ENCODE data around the gene EGFL7.

Gene EGFL7

DNA sequence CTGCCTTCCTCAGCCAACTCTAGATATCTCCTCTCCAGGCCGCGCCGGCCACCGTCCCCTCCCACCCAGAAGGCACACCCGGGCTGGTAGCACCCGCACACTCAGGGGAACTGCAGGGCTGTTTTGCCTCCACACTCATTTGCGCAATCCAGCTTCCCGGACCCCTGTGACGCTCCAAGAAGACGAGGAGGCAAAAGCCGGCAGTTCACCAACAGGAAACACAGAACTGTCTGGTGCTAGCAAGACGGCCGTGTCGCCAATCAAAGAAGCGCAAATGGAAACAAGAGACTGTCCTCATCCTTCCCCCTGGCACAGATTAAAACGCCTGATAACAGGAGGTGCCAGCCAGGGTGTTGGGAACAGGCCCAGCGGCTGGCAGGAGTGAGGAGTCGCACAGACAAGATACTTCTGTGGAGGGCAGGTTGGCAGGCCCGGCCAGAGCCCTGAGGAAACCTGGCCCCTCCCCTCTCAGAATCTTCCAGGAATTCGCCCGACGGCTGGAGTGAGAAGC, 16.8 kb downstream of the EGFL7 start:
- Histone ChIP-seq H3K27me3 (ENCODE audit: control insufficient read depth, insufficient read depth, low read length) (no peaks in the 10 kb centered on the region), H3K4me1 (ENCODE audit: control insufficient read depth, insufficient read depth, low read length) (peaks cover 6% of the 10 kb centered on the region; the same call in 1 of the 2 replicates), H3K9me3 (ENCODE audit: control insufficient read depth, insufficient read depth, low read length) (no peaks in the 10 kb centered on the region), H3K36me3 (ENCODE audit: control insufficient read depth, insufficient read depth, low read length) (no peaks in the 10 kb centered on the region), H3K27ac (ENCODE audit: low read depth, low read length) (no peak overlapping the region), H3K9ac (ENCODE audit: low read depth, low read length) (no peak overlapping the region), H3K4me3 (ENCODE audit: low read depth, low read length) (no peak overlapping the region)

DNA sequence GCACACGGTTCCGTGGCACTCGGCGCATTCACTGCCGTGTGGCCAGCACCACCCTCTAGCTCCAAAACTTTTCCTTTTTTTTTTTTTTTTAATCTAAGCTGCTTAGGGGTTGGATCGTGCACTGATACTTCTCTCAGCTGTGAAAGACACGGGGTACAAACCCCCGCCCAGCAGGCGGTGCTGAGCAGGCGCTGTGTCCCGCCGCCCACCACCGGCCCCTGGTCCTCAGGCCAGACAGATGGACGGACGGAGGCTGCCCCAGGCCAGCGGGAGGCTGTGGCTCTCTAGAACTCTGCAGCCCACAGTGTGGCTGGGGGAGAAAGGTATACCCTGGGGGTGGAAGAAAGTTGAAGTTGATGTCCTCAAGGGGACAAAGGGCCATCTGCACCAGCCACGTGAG, 18.3 kb downstream of the EGFL7 start:
- no peaks in the 10 kb centered on the region for H3K9me3 ChIP-seq (ENCODE audit: control insufficient read depth, insufficient read depth, low read length)
- no peak overlapping the region for H3K4me3 ChIP-seq (ENCODE audit: low read depth, low read length)
- no peaks in the 10 kb centered on the region; the same call in 1 of the 2 replicates for H3K27me3 ChIP-seq (ENCODE audit: control insufficient read depth, insufficient read depth, low read length)
- H3K4me1 ChIP-seq (ENCODE audit: control insufficient read depth, insufficient read depth, low read length) = peaks cover 9% of the 10 kb centered on the region; the same call in 1 of the 2 replicates
- H3K36me3 ChIP-seq (ENCODE audit: control insufficient read depth, insufficient read depth, low read length) = no peaks in the 10 kb centered on the region
- H3K9ac ChIP-seq (ENCODE audit: low read depth, low read length) = no peak overlapping the region
- H3K27ac ChIP-seq (ENCODE audit: low read depth, low read length) = no peak overlapping the region

DNA sequence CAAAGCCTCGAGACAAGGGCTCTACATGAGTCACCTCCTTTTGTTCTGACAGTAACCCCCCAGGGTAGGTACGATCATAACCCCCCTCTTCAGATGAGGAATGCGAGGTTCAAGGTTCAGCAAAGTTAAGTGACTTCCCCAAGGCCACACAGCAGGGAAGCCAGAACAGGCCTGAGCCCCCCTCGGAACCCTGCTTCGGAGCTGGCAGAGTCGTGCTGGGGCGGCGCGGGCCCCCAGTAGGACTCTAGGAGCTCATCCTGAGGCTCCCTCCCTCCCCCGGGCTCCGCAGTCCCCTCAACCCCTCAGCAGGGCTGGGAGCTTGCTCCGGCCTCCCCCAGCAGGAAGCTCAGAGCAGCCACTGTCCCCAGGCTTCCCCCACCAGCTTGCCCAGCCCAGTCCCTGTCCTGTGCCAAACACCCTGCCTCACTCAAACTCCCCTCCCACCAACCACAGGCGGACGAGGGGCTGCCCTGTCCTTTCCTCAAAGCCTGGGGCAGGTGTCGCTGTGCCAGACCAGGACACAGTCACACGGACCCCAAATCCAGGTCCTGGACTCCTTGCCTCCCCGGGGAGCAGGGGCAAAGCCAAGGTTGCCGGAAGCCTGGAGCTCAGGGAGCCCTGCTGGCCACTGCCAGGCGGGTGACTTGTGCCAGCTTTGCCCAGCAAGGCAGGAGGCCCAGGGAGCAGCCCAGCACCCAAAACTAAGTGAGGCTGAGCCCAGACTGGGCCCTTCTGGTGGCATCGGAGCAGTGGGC, 19.4 kb downstream of the EGFL7 start:
- Histone ChIP-seq H3K9ac (ENCODE audit: low read depth, low read length) (no peak overlapping the region), H3K9me3 (ENCODE audit: control insufficient read depth, insufficient read depth, low read length) (no peaks in the 10 kb centered on the region), H3K36me3 (ENCODE audit: control insufficient read depth, insufficient read depth, low read length) (no peaks in the 10 kb centered on the region), H3K27me3 (ENCODE audit: control insufficient read depth, insufficient read depth, low read length) (no peaks in the 10 kb centered on the region; the same call in 1 of the 2 replicates), H3K4me1 (ENCODE audit: control insufficient read depth, insufficient read depth, low read length) (peaks cover 12% of the 10 kb centered on the region; the same call in 1 of the 2 replicates), H3K4me3 (ENCODE audit: low read depth, low read length) (no peak overlapping the region), H3K27ac (ENCODE audit: low read depth, low read length) (no peak overlapping the region)

DNA sequence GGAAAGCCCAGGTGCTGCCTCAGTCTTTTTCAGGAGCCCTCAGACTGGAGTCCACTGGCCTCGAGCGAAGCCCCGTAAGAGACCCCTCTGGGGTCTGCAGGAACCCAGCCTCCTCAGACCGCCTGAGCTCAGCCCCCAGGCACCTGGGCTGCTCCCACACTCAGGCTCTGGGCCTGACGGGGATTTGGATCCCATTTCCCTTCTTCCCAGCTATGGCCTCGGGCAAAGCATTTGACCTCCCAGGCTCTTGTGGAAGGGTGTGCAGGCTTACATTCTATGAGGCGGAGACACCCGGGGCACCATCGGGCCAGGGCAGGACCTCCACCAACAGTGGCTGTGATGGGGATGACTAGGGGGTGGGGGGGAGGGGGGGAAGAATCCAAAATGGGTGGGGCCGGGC, 20.0 kb downstream of the EGFL7 start:
- Histone ChIP-seq H3K36me3 (ENCODE audit: control insufficient read depth, insufficient read depth, low read length) (no peaks in the 10 kb centered on the region), H3K4me3 (ENCODE audit: low read depth, low read length) (no peak overlapping the region), H3K4me1 (ENCODE audit: control insufficient read depth, insufficient read depth, low read length) (peaks cover 12% of the 10 kb centered on the region; the same call in 1 of the 2 replicates), H3K27me3 (ENCODE audit: control insufficient read depth, insufficient read depth, low read length) (no peaks in the 10 kb centered on the region; the same call in 1 of the 2 replicates), H3K9me3 (ENCODE audit: control insufficient read depth, insufficient read depth, low read length) (no peaks in the 10 kb centered on the region), H3K27ac (ENCODE audit: low read depth, low read length) (no peak overlapping the region), H3K9ac (ENCODE audit: low read depth, low read length) (no peak overlapping the region)

DNA sequence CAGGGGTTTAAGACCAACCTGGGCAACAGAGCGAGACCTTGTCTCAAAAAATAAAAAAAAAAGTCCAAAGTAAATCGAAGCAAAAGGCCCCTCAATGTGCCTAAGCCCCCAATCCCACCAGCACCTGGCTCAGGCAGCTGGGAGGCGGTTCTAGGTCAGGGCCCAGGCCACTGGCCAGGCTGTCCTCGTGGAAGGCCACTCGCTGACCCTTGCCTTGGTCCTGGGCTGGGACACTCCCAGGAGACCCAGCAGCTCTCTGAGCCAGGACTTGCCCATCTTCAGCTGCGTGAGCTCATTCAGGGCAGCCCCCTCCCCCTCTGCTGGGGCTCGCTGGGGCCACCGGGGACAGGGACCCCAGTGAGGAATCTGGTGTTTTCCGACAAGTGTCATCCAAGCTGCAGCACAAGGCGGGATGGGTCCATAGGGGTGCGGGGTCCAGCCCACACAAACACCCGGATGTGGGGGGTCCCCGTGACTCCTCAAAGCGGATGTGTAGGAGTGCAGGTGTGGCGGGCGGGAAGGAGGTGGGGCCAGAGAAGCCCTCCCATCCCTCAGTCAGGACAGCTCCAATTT, 20.5 kb downstream of the EGFL7 start:
- H3K36me3 ChIP-seq (ENCODE audit: control insufficient read depth, insufficient read depth, low read length) = no peaks in the 10 kb centered on the region
- peaks cover 12% of the 10 kb centered on the region; the same call in 1 of the 2 replicates for H3K4me1 ChIP-seq (ENCODE audit: control insufficient read depth, insufficient read depth, low read length)
- H3K4me3 ChIP-seq (ENCODE audit: low read depth, low read length) = no peak overlapping the region
- no peaks in the 10 kb centered on the region for H3K9me3 ChIP-seq (ENCODE audit: control insufficient read depth, insufficient read depth, low read length)
- H3K27me3 ChIP-seq (ENCODE audit: control insufficient read depth, insufficient read depth, low read length) = no peaks in the 10 kb centered on the region; the same call in 1 of the 2 replicates
- no peak overlapping the region for H3K27ac ChIP-seq (ENCODE audit: low read depth, low read length)
- no peak overlapping the region for H3K9ac ChIP-seq (ENCODE audit: low read depth, low read length)

DNA sequence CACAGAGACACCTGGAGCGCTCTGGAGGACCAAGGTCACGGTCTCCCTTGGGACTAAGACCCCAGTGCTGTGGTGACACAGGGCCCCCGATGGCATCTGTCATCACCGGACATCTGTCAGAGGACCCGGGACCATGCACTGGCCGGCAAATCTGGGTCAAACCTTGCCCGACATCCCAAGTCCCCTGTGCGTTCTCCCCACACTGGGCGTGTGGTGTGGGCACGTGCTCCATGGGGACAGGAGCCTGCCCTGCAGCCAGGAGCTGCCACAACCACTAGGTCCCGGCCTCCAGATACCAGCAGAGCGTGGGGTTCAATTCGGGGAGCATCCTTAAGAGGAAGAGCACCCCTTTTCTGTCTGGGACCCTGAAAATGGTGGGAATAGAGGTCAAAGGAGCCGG, 21.0 kb downstream of the EGFL7 start:
- Histone ChIP-seq H3K9ac (ENCODE audit: low read depth, low read length) (no peak overlapping the region), H3K36me3 (ENCODE audit: control insufficient read depth, insufficient read depth, low read length) (no peaks in the 10 kb centered on the region), H3K4me3 (ENCODE audit: low read depth, low read length) (no peak overlapping the region), H3K27me3 (ENCODE audit: control insufficient read depth, insufficient read depth, low read length) (no peaks in the 10 kb centered on the region; the same call in 1 of the 2 replicates), H3K9me3 (ENCODE audit: control insufficient read depth, insufficient read depth, low read length) (no peaks in the 10 kb centered on the region), H3K27ac (ENCODE audit: low read depth, low read length) (no peak overlapping the region), H3K4me1 (ENCODE audit: control insufficient read depth, insufficient read depth, low read length) (peaks cover 12% of the 10 kb centered on the region; the same call in 1 of the 2 replicates)

DNA sequence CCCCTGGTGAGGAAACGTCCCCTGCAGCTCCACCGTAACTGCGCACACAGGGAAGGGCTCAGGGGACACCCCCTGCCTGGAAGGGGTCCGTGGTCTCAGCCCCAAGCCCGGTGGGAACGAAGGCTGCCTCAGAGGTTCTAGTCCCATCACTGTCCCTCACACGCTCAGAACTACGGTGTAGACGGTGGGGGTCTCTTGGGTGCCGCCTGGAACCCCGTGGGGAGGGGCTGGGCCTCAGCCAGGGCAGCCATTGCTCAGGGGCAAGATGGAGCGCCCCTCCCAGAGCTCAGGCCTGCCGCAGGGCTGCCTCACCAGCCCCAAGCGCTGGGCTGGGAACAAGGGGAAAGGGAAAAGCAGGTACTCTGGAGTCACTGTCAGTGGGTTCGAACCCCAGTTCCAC, 21.6 kb downstream of the EGFL7 start:
- Histone ChIP-seq H3K4me3 (ENCODE audit: low read depth, low read length) (no peak overlapping the region), H3K9me3 (ENCODE audit: control insufficient read depth, insufficient read depth, low read length) (no peaks in the 10 kb centered on the region), H3K9ac (ENCODE audit: low read depth, low read length) (no peak overlapping the region), H3K4me1 (ENCODE audit: control insufficient read depth, insufficient read depth, low read length) (peaks cover 12% of the 10 kb centered on the region; the same call in 1 of the 2 replicates), H3K27me3 (ENCODE audit: control insufficient read depth, insufficient read depth, low read length) (no peaks in the 10 kb centered on the region; the same call in 1 of the 2 replicates), H3K27ac (ENCODE audit: low read depth, low read length) (no peak overlapping the region), H3K36me3 (ENCODE audit: control insufficient read depth, insufficient read depth, low read length) (no peaks in the 10 kb centered on the region)

DNA sequence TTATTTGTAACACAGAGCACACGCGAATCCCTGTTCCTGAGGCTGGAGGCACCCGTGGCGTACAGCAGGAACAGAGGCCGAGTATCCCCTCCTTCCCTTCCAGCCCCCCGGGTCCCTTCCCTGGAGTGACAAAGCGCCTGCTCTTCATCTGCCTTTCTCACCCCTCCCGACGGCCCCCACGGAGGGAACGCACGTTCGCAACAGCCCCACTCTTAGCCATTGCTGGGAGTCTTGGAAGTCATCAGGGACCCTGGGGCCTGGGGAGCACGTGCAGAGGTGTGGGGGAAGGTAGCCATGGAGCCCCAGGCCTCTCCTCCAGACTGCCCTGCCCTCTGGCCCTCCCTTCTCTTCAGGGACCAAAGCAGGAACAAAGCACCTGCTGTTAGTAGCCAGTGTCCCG, 22.1 kb downstream of the EGFL7 start:
- Histone ChIP-seq H3K27ac (ENCODE audit: low read depth, low read length) (no peak overlapping the region), H3K9ac (ENCODE audit: low read depth, low read length) (no peak overlapping the region), H3K27me3 (ENCODE audit: control insufficient read depth, insufficient read depth, low read length) (no peaks in the 10 kb centered on the region; the same call in 1 of the 2 replicates), H3K9me3 (ENCODE audit: control insufficient read depth, insufficient read depth, low read length) (no peaks in the 10 kb centered on the region), H3K36me3 (ENCODE audit: control insufficient read depth, insufficient read depth, low read length) (no peaks in the 10 kb centered on the region), H3K4me3 (ENCODE audit: low read depth, low read length) (no peak overlapping the region), H3K4me1 (ENCODE audit: control insufficient read depth, insufficient read depth, low read length) (peaks cover 12% of the 10 kb centered on the region; the same call in 1 of the 2 replicates)

DNA sequence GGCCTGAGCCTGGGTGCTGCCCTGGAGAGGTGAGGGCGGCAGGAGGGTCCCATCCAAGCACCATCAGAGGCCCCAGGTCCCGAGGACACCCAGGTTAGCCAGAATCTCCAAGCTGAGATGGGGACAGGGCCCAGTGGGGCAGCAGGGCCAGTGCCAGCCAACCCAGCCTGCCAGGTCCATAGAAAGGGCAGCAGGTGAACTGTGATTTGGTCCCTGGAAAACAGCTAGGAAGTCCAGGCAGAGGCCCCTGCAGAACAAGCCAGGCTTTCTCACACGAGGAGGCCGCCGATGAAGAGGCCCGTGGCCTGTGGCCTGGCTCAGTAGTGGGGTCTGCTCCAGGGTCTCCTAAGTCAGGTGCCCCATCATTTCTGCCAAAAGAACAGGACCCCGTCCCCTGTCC, 22.5 kb downstream of the EGFL7 start:
- no peaks in the 10 kb centered on the region; the same call in 1 of the 2 replicates for H3K27me3 ChIP-seq (ENCODE audit: control insufficient read depth, insufficient read depth, low read length)

DNA sequence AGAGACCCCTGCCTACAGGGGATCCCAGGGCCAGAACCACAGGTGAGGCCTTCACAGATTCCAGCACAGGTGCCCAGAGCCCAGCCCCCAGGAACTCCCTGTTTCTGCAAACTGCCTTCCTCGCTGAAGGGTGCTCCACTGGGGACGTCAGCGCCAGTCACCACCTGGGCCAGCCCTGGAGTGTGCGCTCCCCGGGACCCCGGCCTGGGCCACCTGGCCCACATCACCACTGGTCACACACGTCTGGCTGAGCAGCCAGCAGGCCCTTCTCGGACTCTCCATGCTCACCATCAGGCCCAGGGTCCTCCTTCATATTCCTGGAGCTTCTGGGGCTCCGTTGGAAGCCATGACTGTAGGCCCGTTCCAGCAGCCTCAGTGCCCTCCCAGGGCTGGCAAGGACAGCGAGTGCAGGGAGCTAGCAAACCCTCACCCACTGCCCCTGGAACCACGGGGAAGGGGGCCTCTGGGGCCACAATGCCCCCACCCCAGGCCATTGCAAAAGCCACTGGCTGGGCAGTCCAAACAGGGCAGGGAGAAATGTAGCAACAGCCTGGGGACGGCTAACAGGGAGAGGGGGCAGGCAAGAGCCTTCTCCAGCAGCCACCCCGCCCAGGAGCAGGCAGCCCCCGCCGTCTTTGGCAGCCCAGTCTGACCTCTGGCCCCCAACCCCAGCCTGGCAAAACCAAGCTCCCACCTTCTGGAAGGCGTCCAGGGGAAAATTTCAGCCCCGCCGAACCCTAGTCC, 23.2 kb downstream of the EGFL7 start:
- Histone ChIP-seq H3K36me3 (ENCODE audit: control insufficient read depth, insufficient read depth, low read length) (no peaks in the 10 kb centered on the region), H3K9ac (ENCODE audit: low read depth, low read length) (no peak overlapping the region), H3K27ac (ENCODE audit: low read depth, low read length) (no peak overlapping the region), H3K27me3 (ENCODE audit: control insufficient read depth, insufficient read depth, low read length) (no peaks in the 10 kb centered on the region; the same call in 1 of the 2 replicates), H3K4me1 (ENCODE audit: control insufficient read depth, insufficient read depth, low read length) (peaks cover 12% of the 10 kb centered on the region; the same call in 1 of the 2 replicates), H3K9me3 (ENCODE audit: control insufficient read depth, insufficient read depth, low read length) (no peaks in the 10 kb centered on the region), H3K4me3 (ENCODE audit: low read depth, low read length) (peak overlapping the region; percentile 77)

More for the DNA sequence above, 22.5 kb downstream of the EGFL7 start:
- H3K4me3 ChIP-seq (ENCODE audit: low read depth, low read length) = no peak overlapping the region
- no peak overlapping the region for H3K9ac ChIP-seq (ENCODE audit: low read depth, low read length)
- no peaks in the 10 kb centered on the region for H3K36me3 ChIP-seq (ENCODE audit: control insufficient read depth, insufficient read depth, low read length)
- no peak overlapping the region for H3K27ac ChIP-seq (ENCODE audit: low read depth, low read length)
- H3K4me1 ChIP-seq (ENCODE audit: control insufficient read depth, insufficient read depth, low read length) = peaks cover 12% of the 10 kb centered on the region; the same call in 1 of the 2 replicates
- no peaks in the 10 kb centered on the region for H3K9me3 ChIP-seq (ENCODE audit: control insufficient read depth, insufficient read depth, low read length)

Data from HUES48 (cell line).